PC-3 (cell line): ENCODE data around the gene LGMN. TPM values are rescaled to one million over a fixed set of nuclear protein-coding genes. Genes with fewer than 3 reads are reported as not detected.
A peak's percentile ranks its signal among the peaks of the same experiment; 100 is the strongest.

Experiments used
- ATAC-seq: fragments of 200-7000 bp; cut with Tn5 transposase; 2 replicates; pipeline ENCODE4 v1.9.1; 2020; ENCODE audit warnings: mild to moderate bottlenecking, moderate library complexity
- BruUV-seq: library from RNA; stranded (reverse); fragments of 400-500 nt; replicated peaks from 2 replicates; lab custom pipeline; 2021; lab: Mats Ljungman, UMichigan
- CTCF ChIA-PET: fragments of 300-600 bp; sonication (Branson Sonifier 250); formaldehyde crosslinking; loops from one replicate; lab custom pipeline; 2022; ENCODE audit warnings: antibody characterized with exemption; lab: Charles Lee
- POLR2A ChIA-PET: fragments of 300-600 bp; sonication (Branson Sonifier 250); formaldehyde crosslinking; loops from one replicate; lab custom pipeline; 2022; ENCODE audit warnings: antibody characterized with exemption; ENCODE audit not compliant: unreplicated experiment; lab: Charles Lee
- DNase-seq: peaks from one replicate; pipeline ENCODE4 v3.0.0-alpha.2; 2015
- H2AFZ ChIP-seq: fragments of 300-600 bp; sonication (generic); 2 replicates; pipeline ENCODE4 v1.6.0; 2016; ENCODE audit warnings: antibody characterized with exemption, low read length
- H3F3A ChIP-seq: fragments of 300-600 bp; sonication (generic); one replicate; pipeline ENCODE4 v1.6.0; 2017; ENCODE audit warnings: antibody characterized with exemption, low read length, control low read depth, mild to moderate bottlenecking; ENCODE audit not compliant: unreplicated experiment
- H3K27ac ChIP-seq: fragments of 300-600 bp; sonication (generic); 2 replicates; pipeline ENCODE4 v1.5.1; 2016; ENCODE audit warnings: mild to moderate bottlenecking, low read length
- H3K27me3 ChIP-seq: fragments of 300-600 bp; sonication (generic); 2 replicates; pipeline ENCODE4 v1.6.1; 2016; ENCODE audit warnings: low read length, mixed read lengths
- H3K36me3 ChIP-seq: fragments of 300-600 bp; sonication (generic); 2 replicates; pipeline ENCODE4 v1.6.1; 2016; ENCODE audit warnings: low read depth, mixed run types, low read length, mixed read lengths
- H3K4me1 ChIP-seq: fragments of 300-600 bp; sonication (generic); 2 replicates; pipeline ENCODE4 v1.5.1; 2016; ENCODE audit warnings: low read length; ENCODE audit not compliant: insufficient read depth
- H3K4me2 ChIP-seq: fragments of 300-600 bp; sonication (generic); 2 replicates; pipeline ENCODE4 v1.6.0; 2016; ENCODE audit warnings: low read length
- H3K4me3 ChIP-seq: fragments of 300-600 bp; sonication (generic); 2 replicates; pipeline ENCODE4 v1.5.1; 2016; ENCODE audit warnings: mild to moderate bottlenecking, low read length, mixed read lengths
- H3K79me2 ChIP-seq: fragments of 300-600 bp; sonication (generic); 2 replicates; pipeline ENCODE4 v1.6.1; 2017; ENCODE audit warnings: low read length, mixed read lengths
- H3K9ac ChIP-seq: fragments of 300-600 bp; sonication (generic); 2 replicates; pipeline ENCODE4 v1.6.0; 2016; ENCODE audit warnings: mild to moderate bottlenecking, low read length
- H3K9me2 ChIP-seq: fragments of 300-600 bp; sonication (generic); replicated peaks from 2 replicates; pipeline ENCODE4 v1.6.1; 2016; ENCODE audit warnings: mixed run types, low read length, mixed read lengths
- H3K9me3 ChIP-seq: fragments of 300-600 bp; sonication (generic); 2 replicates; pipeline ENCODE4 v1.6.1; 2016; ENCODE audit warnings: low read length, mixed read lengths
- H4K20me1 ChIP-seq: fragments of 300-600 bp; sonication (generic); 2 replicates; pipeline ENCODE4 v1.6.1; 2016; ENCODE audit warnings: low read length, mixed read lengths
- EZH2 ChIP-seq: fragments of 300-600 bp; sonication (generic); IDR thresholded peaks from one replicate; pipeline ENCODE4 v1.6.1; 2017; ENCODE audit warnings: antibody characterized with exemption, mild to moderate bottlenecking, low read length; ENCODE audit not compliant: unreplicated experiment
- EZH2phosphoT487 ChIP-seq: fragments of 300-600 bp; sonication (generic); IDR thresholded peaks from 2 replicates; pipeline ENCODE4 v1.6.1; 2018; ENCODE audit warnings: mild to moderate bottlenecking, antibody characterized with exemption, low read length, borderline replicate concordance
- intact Hi-C: fragments of 100-400 bp; cut with micrococcal nuclease; formaldehyde crosslinking; loops from 2 replicates; pipeline ENCODE4 v1.9.0; 2023
- total RNA-seq: library from RNA; depleted of rRNA; stranded (reverse); fragments of >200 nt; gene quantifications from 2 replicates; pipeline ENCODE4 v1.2.3, GENCODE V29; 2014
- TF ChIP-seq, protein P1 (sequence below): fragments of 300-600 bp; sonication (generic); conservative IDR thresholded peaks from 2 replicates; pipeline ENCODE4 v1.5.1; 2017; ENCODE audit warnings: antibody characterized with exemption, low read depth, mild to moderate bottlenecking, low read length

Gene LGMN
- total RNA-seq, 1 experiment from 2014 or later, result 46.8 TPM

DNA sequence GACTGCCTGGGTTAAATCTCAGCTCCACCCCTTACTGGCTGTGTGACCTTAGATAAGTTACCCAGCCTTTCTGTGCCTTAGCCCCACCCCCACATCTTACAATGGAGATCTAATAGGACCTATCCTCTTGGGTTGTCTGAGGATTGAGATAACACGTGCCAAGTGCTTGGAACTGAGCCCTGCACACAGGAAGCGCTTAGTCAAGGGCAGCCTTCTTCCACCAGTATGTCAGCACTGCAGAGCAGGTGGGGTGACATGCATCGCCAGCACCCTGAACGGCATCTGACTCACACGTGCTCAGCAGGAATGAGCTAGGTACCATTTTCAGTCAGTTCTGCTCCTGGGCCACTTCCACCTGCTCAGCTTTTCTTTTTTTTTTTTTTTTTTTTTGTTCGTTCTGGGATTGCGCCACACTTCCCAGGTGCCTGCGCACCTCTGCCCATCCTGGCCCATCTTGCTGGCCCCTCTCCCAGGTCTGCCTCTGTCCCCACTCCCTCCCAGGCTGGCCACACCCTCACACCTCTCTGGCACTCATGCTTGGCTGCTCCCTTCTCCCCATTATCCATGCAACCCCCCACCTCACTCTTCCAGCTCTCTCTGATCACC lies 19.6 kb downstream of the LGMN start:
- no peak overlapping the region for H3K4me3 ChIP-seq
- CTCF ChIA-PET, result interaction anchor here (0.5 kb wide), 1 partner anchor 54 kb away, joined by 9 read pairs; no protein-coding TSS in a partner anchor
- H3K36me3 ChIP-seq, result peaks cover 8% of the 10 kb centered on the region; the same call in 1 of the 2 replicates
- POLR2A ChIA-PET, result interaction anchor here (0.6 kb wide), 5 partner anchors 8 to 673 kb away, joined by 3 read pairs; partner anchors contain the start of gene GOLGA5
- H4K20me1 ChIP-seq, result no peaks in the 10 kb centered on the region
- intact Hi-C loops, result no loop called here
- no peaks in the 10 kb centered on the region for H3K27me3 ChIP-seq
- H3K4me2 ChIP-seq, result no peak overlapping the region; the same call in 1 of the 2 replicates
- H3K9ac ChIP-seq, result no peak overlapping the region
- DNase-seq (peak; percentile 92), ATAC-seq (peak; percentile 71)
- BruUV-seq, result no TSS peak
- H3K9me3 ChIP-seq, result no peaks in the 10 kb centered on the region
- H3K4me1 ChIP-seq, result peaks cover 41% of the 10 kb centered on the region
- no peaks in the 10 kb centered on the region for H3K79me2 ChIP-seq
- TF ChIP-seq EZH2 (no peak), EZH2phosphoT487 (no peak)
- TF ChIP-seq, protein P1, sequence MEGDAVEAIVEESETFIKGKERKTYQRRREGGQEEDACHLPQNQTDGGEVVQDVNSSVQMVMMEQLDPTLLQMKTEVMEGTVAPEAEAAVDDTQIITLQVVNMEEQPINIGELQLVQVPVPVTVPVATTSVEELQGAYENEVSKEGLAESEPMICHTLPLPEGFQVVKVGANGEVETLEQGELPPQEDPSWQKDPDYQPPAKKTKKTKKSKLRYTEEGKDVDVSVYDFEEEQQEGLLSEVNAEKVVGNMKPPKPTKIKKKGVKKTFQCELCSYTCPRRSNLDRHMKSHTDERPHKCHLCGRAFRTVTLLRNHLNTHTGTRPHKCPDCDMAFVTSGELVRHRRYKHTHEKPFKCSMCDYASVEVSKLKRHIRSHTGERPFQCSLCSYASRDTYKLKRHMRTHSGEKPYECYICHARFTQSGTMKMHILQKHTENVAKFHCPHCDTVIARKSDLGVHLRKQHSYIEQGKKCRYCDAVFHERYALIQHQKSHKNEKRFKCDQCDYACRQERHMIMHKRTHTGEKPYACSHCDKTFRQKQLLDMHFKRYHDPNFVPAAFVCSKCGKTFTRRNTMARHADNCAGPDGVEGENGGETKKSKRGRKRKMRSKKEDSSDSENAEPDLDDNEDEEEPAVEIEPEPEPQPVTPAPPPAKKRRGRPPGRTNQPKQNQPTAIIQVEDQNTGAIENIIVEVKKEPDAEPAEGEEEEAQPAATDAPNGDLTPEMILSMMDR, result no peak
- H3K27ac ChIP-seq, result peak overlapping the region; percentile 84
- no peak overlapping the region for H2AFZ ChIP-seq
- no peaks in the 10 kb centered on the region for H3F3A ChIP-seq
- H3K9me2 ChIP-seq, result no peaks in the 10 kb centered on the region

DNA sequence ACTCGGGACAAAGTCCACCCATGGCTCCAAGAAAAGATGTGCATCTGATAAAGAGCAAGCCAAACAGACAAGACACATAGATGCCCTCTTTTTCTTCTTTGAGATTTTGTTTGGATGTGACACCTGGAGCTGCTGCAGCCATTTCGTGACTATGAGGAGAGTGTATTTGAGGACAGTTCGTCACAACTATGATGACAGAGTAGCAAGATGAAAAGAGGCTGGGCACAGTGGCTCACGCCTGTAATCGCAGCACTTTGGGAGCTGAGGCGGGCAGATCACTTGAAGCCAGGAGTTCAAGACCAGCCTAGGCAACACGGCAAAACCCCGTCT lies 21.5 kb downstream of the LGMN start:
- Histone ChIP-seq H3K9ac (peak overlapping the region; percentile 52), H3K4me1 (peaks cover 41% of the 10 kb centered on the region), H4K20me1 (no peaks in the 10 kb centered on the region), H3F3A (no peaks in the 10 kb centered on the region), H3K9me2 (no peaks in the 10 kb centered on the region), H3K4me3 (no peak overlapping the region), H3K27me3 (no peaks in the 10 kb centered on the region), H2AFZ (no peak overlapping the region), H3K79me2 (no peaks in the 10 kb centered on the region), H3K4me2 (peak overlapping the region; percentile 67), H3K9me3 (no peaks in the 10 kb centered on the region), H3K27ac (peak overlapping the region; percentile 85), H3K36me3 (peaks cover 4% of the 10 kb centered on the region; the same call in 1 of the 2 replicates)
- ChIA-PET POLR2A (no interaction called here), CTCF (no interaction called here)
- TF ChIP-seq, protein P1, result no peak
- TF ChIP-seq EZH2phosphoT487 (no peak), EZH2 (no peak)
- intact Hi-C loops, result loop anchor here (2.0 kb wide), 1 partner anchor 22 kb away; the partner anchor contains the start of gene LGMN
- no peak for DNase-seq
- BruUV-seq, result no TSS peak
- no peak for ATAC-seq
